ENCODE measurements around the gene HDAC4. TPM values are rescaled to one million over a fixed set of nuclear protein-coding genes. Genes with fewer than 3 reads are reported as not detected.
A peak's percentile ranks its signal among the peaks of the same experiment; 100 is the strongest.

Gene HDAC4
- total and polyA plus RNA-seq, 4 donors, result 6.8 to 75.5 (median 30.2) TPM

DNA sequence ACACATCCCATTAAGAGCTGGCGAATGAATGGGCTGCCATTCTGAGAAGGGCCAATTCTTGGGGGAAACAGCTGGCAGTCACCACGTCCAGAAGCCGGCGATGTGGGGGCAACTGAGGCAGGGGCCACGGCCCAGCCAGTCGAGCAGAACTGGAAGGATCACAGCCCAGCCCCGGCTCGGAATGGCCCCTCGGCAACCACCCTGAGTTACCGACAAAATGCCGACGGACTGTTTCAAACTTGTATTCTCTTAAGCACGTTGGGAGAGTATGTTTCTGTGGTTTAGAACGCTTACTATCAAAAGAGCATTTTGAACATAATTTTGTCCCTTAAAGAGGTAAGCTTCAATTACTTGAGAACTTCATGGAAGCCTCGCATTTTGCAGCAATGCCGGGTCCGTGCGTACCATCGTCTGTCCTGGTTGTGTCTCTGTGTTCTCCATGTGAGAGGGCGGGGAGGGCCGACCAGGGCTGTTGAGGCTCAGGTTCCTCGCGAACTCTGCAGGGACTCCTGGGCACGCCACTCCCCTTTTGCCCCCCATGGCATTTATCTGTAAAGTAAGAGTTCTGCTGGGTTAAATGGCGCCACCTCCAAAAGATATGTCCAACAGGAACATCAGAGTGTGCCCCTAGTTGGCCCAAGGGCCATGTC lies 397.1 kb downstream of the HDAC4 start:
- Histone ChIP-seq H3K4me1 (ENCODE audit: control insufficient read depth in 1 of 2, insufficient read depth in 2 of 2, low read length in 2 of 2) (no peaks in the 10 kb centered on the region), H3K9me3 (ENCODE audit: control insufficient read depth, low read length) (no peaks in the 10 kb centered on the region), H3K27ac (ENCODE audit: low read depth in 1 of 2, low read length in 2 of 2) (no peak overlapping the region), H3K4me3 (ENCODE audit: low read length in 2 of 2) (no peak overlapping the region), H3K36me3 (ENCODE audit: control insufficient read depth in 1 of 2, insufficient read depth in 2 of 2, low read length in 1 of 2) (no peaks in the 10 kb centered on the region), H3K27me3 (ENCODE audit: control insufficient read depth in 1 of 2, insufficient read depth in 2 of 2, low read length in 1 of 2) (no peaks in the 10 kb centered on the region)
- intact Hi-C loops (cut with DNase I), result no loop called here
- no peak for DNase-seq
- ATAC-seq (ENCODE audit: low FRiP score), result no peak
- WGBS, 2 donors, result 74 to 79% methylated on average over 25 of the region's 25 CpGs

DNA sequence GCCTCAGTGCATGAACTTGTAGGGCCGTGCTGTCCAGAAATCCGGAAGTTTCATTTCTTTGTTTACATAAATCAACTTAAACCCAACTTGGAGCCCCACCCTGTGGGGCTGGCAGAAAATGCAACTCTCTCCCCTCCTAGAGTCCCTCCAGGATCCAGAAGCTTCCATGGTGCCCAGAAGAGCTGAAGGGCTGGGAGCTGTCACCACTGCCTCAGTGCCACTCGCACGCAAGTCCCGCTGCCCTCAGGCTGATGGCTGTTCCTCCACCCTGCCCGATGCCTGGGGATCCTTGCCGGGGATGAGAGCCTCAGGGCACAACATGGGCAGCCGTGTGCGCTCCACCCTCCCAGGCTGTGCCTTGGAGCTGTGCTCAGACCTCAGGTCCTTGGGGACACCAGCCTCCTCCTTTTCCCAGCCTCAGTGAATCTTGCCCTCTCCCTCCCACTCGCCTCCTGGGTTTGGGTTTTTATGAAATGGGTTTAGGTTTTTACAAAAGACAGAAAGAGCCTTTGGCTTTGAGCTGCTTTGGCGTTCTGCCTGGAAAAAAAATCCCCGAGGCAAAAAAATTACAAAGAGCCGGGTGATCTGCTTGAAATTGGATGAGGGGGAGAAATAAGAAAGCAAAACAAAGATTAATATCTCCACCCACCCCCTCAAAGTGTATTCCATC lies 397.7 kb downstream of the HDAC4 start:
- DNase-seq (peak in 1 of 2 donors; percentile 59), ATAC-seq (ENCODE audit: low FRiP score) (peak; percentile 69)
- no peaks in the 10 kb centered on the region for H3K4me1 ChIP-seq (ENCODE audit: control insufficient read depth in 1 of 2, insufficient read depth in 2 of 2, low read length in 2 of 2)
- H3K4me3 ChIP-seq (ENCODE audit: low read length in 2 of 2), result no peak overlapping the region
- no peaks in the 10 kb centered on the region for H3K36me3 ChIP-seq (ENCODE audit: control insufficient read depth in 1 of 2, insufficient read depth in 2 of 2, low read length in 1 of 2)
- H3K9me3 ChIP-seq (ENCODE audit: control insufficient read depth, low read length), result no peaks in the 10 kb centered on the region
- intact Hi-C loops (cut with DNase I), result no loop called here
- no peak overlapping the region for H3K27ac ChIP-seq (ENCODE audit: low read depth in 1 of 2, low read length in 2 of 2)
- 14 to 23% methylated on average over 13 of the region's 13 CpGs for WGBS, 2 donors
- no peaks in the 10 kb centered on the region for H3K27me3 ChIP-seq (ENCODE audit: control insufficient read depth in 1 of 2, insufficient read depth in 2 of 2, low read length in 1 of 2)

DNA sequence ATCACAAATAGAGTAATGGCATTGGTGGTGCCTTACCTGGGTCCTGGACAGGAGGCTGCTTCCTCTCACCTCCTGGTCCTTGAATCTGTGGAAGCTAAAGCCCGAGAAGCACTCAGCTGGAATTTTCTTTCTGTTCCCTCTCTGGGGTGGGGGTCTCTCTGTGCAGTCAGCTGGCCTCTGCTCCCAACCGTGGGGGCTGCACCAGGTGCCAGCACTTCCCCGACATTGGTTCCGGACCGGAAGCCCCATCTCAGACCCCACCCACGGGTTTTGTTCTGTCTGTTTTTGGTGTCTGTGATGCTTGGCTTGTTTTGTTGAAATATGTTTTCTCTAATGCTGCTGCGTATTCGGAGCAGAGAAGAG lies 398.2 kb downstream of the HDAC4 start:
- no peaks in the 10 kb centered on the region for H3K4me1 ChIP-seq (ENCODE audit: control insufficient read depth in 1 of 2, insufficient read depth in 2 of 2, low read length in 2 of 2)
- no peaks in the 10 kb centered on the region for H3K36me3 ChIP-seq (ENCODE audit: control insufficient read depth in 1 of 2, insufficient read depth in 2 of 2, low read length in 1 of 2)
- H3K4me3 ChIP-seq (ENCODE audit: low read length in 2 of 2), result no peak overlapping the region
- WGBS, 2 donors, result 27 to 40% methylated on average over 8 of the region's 8 CpGs
- intact Hi-C loops (cut with DNase I), result no loop called here
- H3K27me3 ChIP-seq (ENCODE audit: control insufficient read depth in 1 of 2, insufficient read depth in 2 of 2, low read length in 1 of 2), result no peaks in the 10 kb centered on the region
- H3K27ac ChIP-seq (ENCODE audit: low read depth in 1 of 2, low read length in 2 of 2), result no peak overlapping the region
- no peak for DNase-seq
- H3K9me3 ChIP-seq (ENCODE audit: control insufficient read depth, low read length), result no peaks in the 10 kb centered on the region
- ATAC-seq (ENCODE audit: low FRiP score), result no peak

DNA sequence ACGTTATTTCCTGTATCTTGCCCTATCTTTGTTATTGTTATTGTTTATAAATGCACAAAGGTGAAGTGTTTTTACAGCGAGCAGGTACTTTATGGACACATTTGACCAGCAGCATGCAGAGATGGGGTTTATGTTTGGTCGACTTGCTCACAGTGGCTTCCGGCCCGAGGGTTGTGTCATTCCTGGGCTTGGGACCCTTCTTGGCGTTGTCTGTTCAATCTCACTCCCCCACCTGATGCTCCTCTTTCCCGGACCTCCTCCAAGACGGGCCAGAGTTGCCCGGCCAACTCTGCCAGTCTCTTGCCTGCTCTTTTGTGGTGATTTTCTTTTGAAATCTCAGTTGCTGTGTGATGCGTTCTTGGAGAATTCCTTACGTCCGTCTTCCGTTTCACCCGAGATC lies 399.0 kb downstream of the HDAC4 start:
- Histone ChIP-seq H3K27me3 (ENCODE audit: control insufficient read depth in 1 of 2, insufficient read depth in 2 of 2, low read length in 1 of 2) (no peaks in the 10 kb centered on the region), H3K27ac (ENCODE audit: low read depth in 1 of 2, low read length in 2 of 2) (no peak overlapping the region), H3K4me1 (ENCODE audit: control insufficient read depth in 1 of 2, insufficient read depth in 2 of 2, low read length in 2 of 2) (no peaks in the 10 kb centered on the region), H3K9me3 (ENCODE audit: control insufficient read depth, low read length) (no peaks in the 10 kb centered on the region), H3K4me3 (ENCODE audit: low read length in 2 of 2) (no peak overlapping the region), H3K36me3 (ENCODE audit: control insufficient read depth in 1 of 2, insufficient read depth in 2 of 2, low read length in 1 of 2) (no peaks in the 10 kb centered on the region)
- 95 to 96% methylated on average over 14 of the region's 14 CpGs for WGBS, 2 donors
- DNase-seq (no peak), ATAC-seq (ENCODE audit: low FRiP score) (no peak)
- intact Hi-C loops (cut with DNase I), result no loop called here

DNA sequence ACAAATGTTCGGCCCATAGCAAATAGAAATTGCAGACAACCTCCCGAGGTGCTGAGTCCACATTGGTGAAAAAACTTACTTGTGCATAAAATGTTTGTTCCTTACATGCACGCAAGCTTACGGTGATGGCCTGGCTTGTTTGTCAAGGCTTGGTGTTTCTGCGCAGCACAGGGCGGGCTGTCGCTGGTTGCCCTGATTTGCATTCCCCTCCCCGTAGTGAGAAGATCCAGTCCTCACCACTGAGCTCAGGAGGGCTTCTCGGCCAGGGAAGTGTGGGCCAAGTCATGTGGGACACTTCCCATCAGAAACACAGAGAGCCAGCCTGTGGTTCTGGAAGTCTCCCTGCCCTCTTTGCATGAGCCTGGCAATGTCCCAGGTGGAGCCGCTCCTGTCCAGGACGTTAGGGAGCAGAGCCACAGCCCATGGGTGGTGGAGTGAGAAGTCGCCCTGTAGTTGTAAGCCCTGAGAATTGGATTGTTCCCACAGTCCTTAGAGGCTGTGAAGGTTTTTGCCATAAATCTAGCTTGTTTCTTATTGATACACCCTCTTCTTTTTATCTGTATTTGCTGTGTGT lies 400.2 kb downstream of the HDAC4 start:
- H3K9me3 ChIP-seq (ENCODE audit: control insufficient read depth, low read length), result no peaks in the 10 kb centered on the region
- H3K36me3 ChIP-seq (ENCODE audit: control insufficient read depth in 1 of 2, insufficient read depth in 2 of 2, low read length in 1 of 2), result no peaks in the 10 kb centered on the region
- no peaks in the 10 kb centered on the region for H3K27me3 ChIP-seq (ENCODE audit: control insufficient read depth in 1 of 2, insufficient read depth in 2 of 2, low read length in 1 of 2)
- WGBS, 2 donors, result 90 to 91% methylated on average over 12 of the region's 12 CpGs
- intact Hi-C loops (cut with DNase I), result no loop called here
- no peak for DNase-seq
- no peaks in the 10 kb centered on the region for H3K4me1 ChIP-seq (ENCODE audit: control insufficient read depth in 1 of 2, insufficient read depth in 2 of 2, low read length in 2 of 2)
- ATAC-seq (ENCODE audit: low FRiP score), result no peak
- no peak overlapping the region for H3K27ac ChIP-seq (ENCODE audit: low read depth in 1 of 2, low read length in 2 of 2)
- no peak overlapping the region for H3K4me3 ChIP-seq (ENCODE audit: low read length in 2 of 2)

DNA sequence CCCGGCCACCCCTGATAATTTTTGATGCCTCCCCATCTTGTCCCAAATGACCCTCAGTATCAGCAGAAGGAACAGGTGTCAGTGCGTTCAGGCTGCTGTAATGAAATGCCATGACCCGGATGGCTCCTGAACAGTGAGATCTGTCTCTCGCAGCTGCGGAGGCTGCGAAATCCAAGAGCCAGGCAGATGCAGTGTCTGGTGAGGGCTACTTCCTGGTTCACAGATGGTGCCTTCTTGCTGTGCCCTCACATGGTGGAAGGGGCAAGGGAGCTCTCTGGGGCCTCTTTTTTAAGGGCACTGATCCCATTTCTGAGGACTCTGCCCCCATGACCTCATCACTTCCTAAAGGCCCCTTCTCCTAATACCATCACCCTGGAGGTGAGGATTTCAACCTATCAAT lies 400.7 kb downstream of the HDAC4 start:
- 98% methylated on average over 6 of the region's 6 CpGs for whole genome bisulfite sequencing, 2 donors
- ATAC-seq (ENCODE audit: low FRiP score), result no peak
- H3K4me1 ChIP-seq (ENCODE audit: control insufficient read depth in 1 of 2, insufficient read depth in 2 of 2, low read length in 2 of 2), result no peaks in the 10 kb centered on the region
- no peaks in the 10 kb centered on the region for H3K9me3 ChIP-seq (ENCODE audit: control insufficient read depth, low read length)
- no peak overlapping the region for H3K27ac ChIP-seq (ENCODE audit: low read depth in 1 of 2, low read length in 2 of 2)
- intact Hi-C loops (cut with DNase I), result no loop called here
- no peak overlapping the region for H3K4me3 ChIP-seq (ENCODE audit: low read length in 2 of 2)
- H3K36me3 ChIP-seq (ENCODE audit: control insufficient read depth in 1 of 2, insufficient read depth in 2 of 2, low read length in 1 of 2), result no peaks in the 10 kb centered on the region
- no peak for DNase-seq
- no peaks in the 10 kb centered on the region for H3K27me3 ChIP-seq (ENCODE audit: control insufficient read depth in 1 of 2, insufficient read depth in 2 of 2, low read length in 1 of 2)

GRCh38 chr2:238999291-238999741 lies 401.5 kb downstream of the HDAC4 start:
- Histone ChIP-seq H3K9me3 (ENCODE audit: control insufficient read depth, low read length) (no peaks in the 10 kb centered on the region), H3K27ac (ENCODE audit: low read depth in 1 of 2, low read length in 2 of 2) (no peak overlapping the region), H3K4me3 (ENCODE audit: low read length in 2 of 2) (no peak overlapping the region), H3K27me3 (ENCODE audit: control insufficient read depth in 1 of 2, insufficient read depth in 2 of 2, low read length in 1 of 2) (no peaks in the 10 kb centered on the region), H3K36me3 (ENCODE audit: control insufficient read depth in 1 of 2, insufficient read depth in 2 of 2, low read length in 1 of 2) (no peaks in the 10 kb centered on the region), H3K4me1 (ENCODE audit: control insufficient read depth in 1 of 2, insufficient read depth in 2 of 2, low read length in 2 of 2) (no peaks in the 10 kb centered on the region)
- 72 to 77% methylated on average over 10 of the region's 10 CpGs for WGBS, 2 donors
- peak; percentile 30 for ATAC-seq (ENCODE audit: low FRiP score)
- DNase-seq, result no peak
- intact Hi-C loops (cut with DNase I), result no loop called here

- H3K27me3 ChIP-seq (ENCODE audit: control insufficient read depth in 1 of 2, insufficient read depth in 2 of 2, low read length in 1 of 2), result no peaks in the 10 kb centered on the region
- no peaks in the 10 kb centered on the region for H3K9me3 ChIP-seq (ENCODE audit: control insufficient read depth, low read length)
- H3K4me1 ChIP-seq (ENCODE audit: control insufficient read depth in 1 of 2, insufficient read depth in 2 of 2, low read length in 2 of 2), result no peaks in the 10 kb centered on the region
- ATAC-seq (ENCODE audit: low FRiP score) (no peak), DNase-seq (no peak)
- intact Hi-C loops (cut with DNase I), result no loop called here
- 80% methylated on average over 6 of the region's 6 CpGs for WGBS, 2 donors
- H3K27ac ChIP-seq (ENCODE audit: low read depth in 1 of 2, low read length in 2 of 2), result no peak overlapping the region
- no peaks in the 10 kb centered on the region for H3K36me3 ChIP-seq (ENCODE audit: control insufficient read depth in 1 of 2, insufficient read depth in 2 of 2, low read length in 1 of 2)
- H3K4me3 ChIP-seq (ENCODE audit: low read length in 2 of 2), result no peak overlapping the region
Observed at GRCh38 chr2:238998801-238999200, 402.0 kb downstream of the HDAC4 start.
